Measurements from ENCODE around the gene RNF213. TPM values are rescaled to one million over a fixed set of nuclear protein-coding genes. Genes with fewer than 3 reads are reported as not detected.

RNF213 gene
- total and polyA plus RNA-seq, 12 donors = 51.1 to 182 (median 122) TPM

GRCh38 chr17:80352216-80352895 is 91.7 kb downstream of the RNF213 start:
- Histone ChIP-seq H3K4me1 (replicated peaks in 1 of 2) (no peaks in the 10 kb centered on the region), H3K36me3 (replicated peaks in 1 of 2) (peaks cover 0 to 95% of the 10 kb centered on the region in 2 donors), H3K27ac (no peak overlapping the region), H3K9me3 (replicated peaks in 1 of 3) (no peaks in the 10 kb centered on the region), H3K27me3 (no peaks in the 10 kb centered on the region), H3K4me3 (no peak overlapping the region)
- no peak for DNase-seq
- intact Hi-C loops (cut with DNase I) = no loop called here
- WGBS, 4 donors = 90 to 94% (median 92%) methylated on average over 22 of the region's 22 CpGs
- TF ChIP-seq, protein P1, sequence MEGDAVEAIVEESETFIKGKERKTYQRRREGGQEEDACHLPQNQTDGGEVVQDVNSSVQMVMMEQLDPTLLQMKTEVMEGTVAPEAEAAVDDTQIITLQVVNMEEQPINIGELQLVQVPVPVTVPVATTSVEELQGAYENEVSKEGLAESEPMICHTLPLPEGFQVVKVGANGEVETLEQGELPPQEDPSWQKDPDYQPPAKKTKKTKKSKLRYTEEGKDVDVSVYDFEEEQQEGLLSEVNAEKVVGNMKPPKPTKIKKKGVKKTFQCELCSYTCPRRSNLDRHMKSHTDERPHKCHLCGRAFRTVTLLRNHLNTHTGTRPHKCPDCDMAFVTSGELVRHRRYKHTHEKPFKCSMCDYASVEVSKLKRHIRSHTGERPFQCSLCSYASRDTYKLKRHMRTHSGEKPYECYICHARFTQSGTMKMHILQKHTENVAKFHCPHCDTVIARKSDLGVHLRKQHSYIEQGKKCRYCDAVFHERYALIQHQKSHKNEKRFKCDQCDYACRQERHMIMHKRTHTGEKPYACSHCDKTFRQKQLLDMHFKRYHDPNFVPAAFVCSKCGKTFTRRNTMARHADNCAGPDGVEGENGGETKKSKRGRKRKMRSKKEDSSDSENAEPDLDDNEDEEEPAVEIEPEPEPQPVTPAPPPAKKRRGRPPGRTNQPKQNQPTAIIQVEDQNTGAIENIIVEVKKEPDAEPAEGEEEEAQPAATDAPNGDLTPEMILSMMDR (IDR thresholded peaks at IDR 0.05) = no peak
- no peak for TF ChIP-seq POLR2A (IDR thresholded peaks at IDR 0.05)

GRCh38 chr17:80352991-80353665 is 92.5 kb downstream of the RNF213 start:
- H3K27ac ChIP-seq = no peak overlapping the region
- 94 to 97% (median 97%) methylated on average over 12 to 28 of the region's 28 CpGs for WGBS, 4 donors
- peaks cover 0 to 95% of the 10 kb centered on the region in 2 donors for H3K36me3 ChIP-seq (replicated peaks in 1 of 2)
- no peaks in the 10 kb centered on the region for H3K4me1 ChIP-seq (replicated peaks in 1 of 2)
- no peak for DNase-seq
- H3K27me3 ChIP-seq = no peaks in the 10 kb centered on the region
- H3K9me3 ChIP-seq (replicated peaks in 1 of 3) = no peaks in the 10 kb centered on the region
- TF ChIP-seq POLR2A (IDR thresholded peaks at IDR 0.05) = no peak
- TF ChIP-seq, protein P1 (IDR thresholded peaks at IDR 0.05) = no peak
- H3K4me3 ChIP-seq = no peak overlapping the region
- intact Hi-C loops (cut with DNase I) = no loop called here

DNA sequence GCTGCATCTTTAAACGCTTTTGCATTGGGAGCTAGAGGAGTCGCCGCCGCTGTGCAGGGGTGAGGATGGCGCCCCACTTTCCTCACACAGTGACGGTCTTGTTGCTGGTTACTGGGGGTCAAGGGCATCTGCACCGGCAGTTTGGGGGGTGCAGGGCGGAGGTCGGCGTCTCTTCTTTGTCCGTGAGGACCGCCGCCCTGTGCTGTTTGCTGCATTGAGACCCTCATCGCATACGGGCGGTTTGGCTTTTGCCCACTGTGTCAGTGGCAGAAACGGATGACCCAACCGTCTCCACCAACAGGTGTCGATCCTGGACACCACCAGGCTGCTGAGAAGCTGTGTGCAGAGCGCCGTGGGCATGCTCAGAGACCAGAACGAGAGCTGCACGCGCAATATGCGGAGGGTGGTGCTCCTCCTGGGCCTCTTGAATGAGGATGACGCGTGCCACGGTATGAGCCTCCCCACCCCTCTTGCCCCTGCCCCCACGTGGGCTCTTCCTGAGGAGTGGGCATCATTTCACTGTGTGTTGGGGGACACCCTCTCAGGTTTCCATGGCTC is 93.1 kb downstream of the RNF213 start:
- Histone ChIP-seq H3K4me1 (replicated peaks in 1 of 2) (no peaks in the 10 kb centered on the region), H3K4me3 (no peak overlapping the region), H3K27me3 (no peaks in the 10 kb centered on the region), H3K36me3 (replicated peaks in 1 of 2) (peaks cover 0 to 95% of the 10 kb centered on the region in 2 donors), H3K9me3 (replicated peaks in 1 of 3) (no peaks in the 10 kb centered on the region), H3K27ac (no peak overlapping the region)
- intact Hi-C loops (cut with DNase I) = no loop called here
- 92 to 94% (median 93%) methylated on average over 13 to 29 of the region's 29 CpGs for WGBS, 4 donors
- DNase-seq = no peak
- TF ChIP-seq, protein P1 (IDR thresholded peaks at IDR 0.05) = no peak
- TF ChIP-seq POLR2A (IDR thresholded peaks at IDR 0.05) = no peak

GRCh38 chr17:80354336-80354735 is 93.7 kb downstream of the RNF213 start:
- Histone ChIP-seq H3K27ac (no peak overlapping the region), H3K4me1 (replicated peaks in 1 of 2) (no peaks in the 10 kb centered on the region), H3K4me3 (no peak overlapping the region), H3K36me3 (replicated peaks in 1 of 2) (peaks cover 0 to 95% of the 10 kb centered on the region in 2 donors), H3K27me3 (no peaks in the 10 kb centered on the region), H3K9me3 (replicated peaks in 1 of 3) (no peaks in the 10 kb centered on the region)
- WGBS, 4 donors = 89 to 94% (median 93%) methylated on average over 6 to 9 of the region's 9 CpGs
- no peak for DNase-seq
- intact Hi-C loops (cut with DNase I) = no loop called here
- no peak for TF ChIP-seq POLR2A (IDR thresholded peaks at IDR 0.05)
- TF ChIP-seq, protein P1 (IDR thresholded peaks at IDR 0.05) = no peak

All from adrenal gland (tissue), 12 donors.